HG02759 (cell line): ENCODE data around the gene WDR37.

Source experiments
- ATAC-seq: cut with Tn5 transposase; IDR thresholded peaks from one replicate; pipeline ENCODE4 v1.9.1; 2021; ENCODE audit warnings: mild to moderate bottlenecking, moderate library complexity; ENCODE audit not compliant: unreplicated experiment

Gene WDR37

DNA sequence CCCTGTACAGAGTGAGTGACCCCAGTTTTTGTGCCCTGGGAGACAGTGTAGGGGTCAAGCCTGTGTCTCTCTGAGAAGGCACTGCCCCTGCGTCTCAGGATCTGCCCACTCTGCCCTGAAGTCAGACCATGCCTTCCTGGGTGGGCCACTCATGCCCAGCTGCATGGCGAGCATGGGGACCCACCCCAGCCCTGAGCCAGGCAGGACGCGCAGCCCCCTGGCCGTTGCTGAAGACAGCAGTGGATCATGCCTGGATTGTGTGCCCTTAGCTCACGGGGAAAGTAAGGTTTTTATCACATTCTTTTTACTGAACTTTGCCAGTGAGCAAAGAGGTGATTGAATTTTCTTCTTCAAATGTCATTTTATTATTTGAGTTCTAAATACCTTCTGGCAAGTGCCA, 66.2 kb downstream of the WDR37 start:
- no peak for ATAC-seq

DNA sequence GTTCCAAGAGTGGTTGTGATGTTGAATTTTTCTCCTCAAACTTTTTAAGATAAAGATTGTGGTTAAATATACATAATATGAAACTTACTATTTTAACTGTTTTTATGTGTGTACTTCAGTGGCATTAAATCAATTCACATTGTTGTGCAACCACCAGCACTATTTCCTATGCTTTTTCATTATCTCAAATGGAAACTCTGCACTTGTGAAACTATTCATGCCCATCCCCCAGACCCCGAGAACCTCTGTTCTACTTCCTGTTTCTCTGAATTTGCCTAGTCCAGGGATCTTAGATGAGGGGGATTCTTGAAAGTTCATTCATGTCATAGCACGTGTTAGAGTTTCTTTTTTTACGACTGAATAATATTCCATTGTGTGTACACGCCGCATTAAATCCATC, 67.0 kb downstream of the WDR37 start:
- ATAC-seq: no peak

DNA sequence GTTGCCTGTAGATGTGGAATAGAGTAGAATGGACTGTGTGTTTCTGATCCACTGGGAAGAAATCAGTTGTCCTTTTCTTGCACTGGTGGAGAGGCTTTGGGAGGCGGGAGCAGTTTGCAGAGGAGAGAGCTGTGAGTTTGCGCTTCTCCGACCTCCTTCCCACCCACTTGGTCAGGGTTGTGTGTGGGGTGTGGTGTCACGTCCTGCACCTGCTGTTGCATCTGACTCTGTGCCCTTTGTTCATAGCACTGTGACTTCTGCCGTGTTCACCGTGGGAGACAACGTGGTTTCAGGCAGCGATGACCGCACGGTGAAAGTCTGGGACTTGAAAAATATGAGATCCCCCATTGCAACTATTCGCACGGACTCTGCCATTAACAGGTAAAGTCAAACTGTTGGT, 67.8 kb downstream of the WDR37 start:
- ATAC-seq: no peak

DNA sequence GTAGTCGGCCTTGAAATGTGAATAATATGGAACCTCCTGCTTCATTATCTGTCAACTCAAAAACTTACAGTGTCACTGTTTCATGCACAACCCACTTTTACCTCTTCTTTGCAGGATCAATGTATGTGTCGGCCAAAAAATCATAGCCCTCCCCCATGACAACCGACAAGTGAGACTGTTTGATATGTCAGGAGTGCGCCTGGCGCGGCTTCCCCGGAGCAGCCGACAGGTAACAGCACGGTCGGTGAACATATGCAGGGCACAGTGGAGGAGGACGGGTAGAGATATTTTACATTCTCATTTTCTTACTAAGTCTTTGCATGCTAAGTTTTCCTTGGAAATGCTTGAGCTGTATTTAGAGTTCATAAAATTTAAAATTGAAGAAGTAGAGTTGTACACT, 68.6 kb downstream of the WDR37 start:
- no peak for ATAC-seq

DNA sequence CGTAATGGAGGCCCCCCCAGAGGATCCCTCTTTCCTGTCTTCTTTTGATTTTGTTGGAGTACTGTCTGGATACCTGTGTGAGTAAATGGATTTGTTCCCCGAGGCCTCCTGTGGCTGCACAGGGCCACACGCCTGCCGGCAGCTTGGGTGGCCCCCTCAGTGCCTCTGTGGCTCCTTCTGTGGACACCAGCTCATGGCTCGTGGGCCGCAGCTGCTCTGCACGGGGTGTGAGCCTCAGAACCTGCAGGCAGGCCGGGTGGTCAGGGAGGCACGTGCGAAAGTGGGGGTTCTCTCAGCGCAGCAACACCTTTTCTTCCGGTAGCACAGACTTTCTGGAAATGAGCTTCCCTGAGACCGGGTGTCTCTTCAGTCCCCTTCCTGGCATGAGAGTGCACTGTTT, 70.3 kb downstream of the WDR37 start:
- ATAC-seq: no peak

DNA sequence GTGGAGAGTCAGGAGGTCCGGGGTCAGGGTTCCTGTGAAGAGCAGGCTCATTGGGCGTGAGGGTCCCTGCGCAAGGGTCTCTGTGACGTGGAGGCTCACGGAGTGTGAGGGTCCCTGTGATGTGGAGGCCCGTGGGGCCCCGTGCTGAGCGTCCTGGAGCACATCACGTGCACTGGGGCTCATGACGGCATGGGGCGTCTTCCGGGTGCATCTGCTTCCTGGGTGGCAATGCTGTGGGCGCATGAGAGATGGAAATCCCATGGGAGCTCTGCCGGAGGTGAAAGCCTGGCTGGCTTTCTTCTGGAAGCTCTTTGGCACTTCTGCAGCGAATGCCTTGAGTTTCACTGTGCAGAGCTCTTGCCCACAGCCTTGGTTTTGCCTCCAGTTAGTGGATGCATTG, 71.4 kb downstream of the WDR37 start:
- ATAC-seq: no peak

DNA sequence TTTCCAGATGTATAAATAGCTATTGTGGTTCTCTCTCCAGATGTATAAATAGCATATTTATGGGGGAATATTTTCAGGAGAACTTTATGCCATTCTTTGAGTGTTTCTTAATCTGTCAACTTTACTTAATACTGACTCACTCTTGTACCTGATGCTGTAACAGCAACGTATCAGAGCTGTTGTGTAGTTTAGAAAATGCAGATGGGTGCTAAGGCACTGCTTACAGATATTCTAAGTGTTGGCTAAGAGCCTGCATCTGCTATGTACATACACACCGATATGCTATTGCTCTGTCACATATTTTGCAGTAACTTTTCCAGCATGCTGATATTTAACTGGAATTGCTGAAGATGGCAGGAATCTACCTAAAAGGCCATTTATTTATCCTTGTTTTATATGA, 71.9 kb downstream of the WDR37 start:
- no peak for ATAC-seq

DNA sequence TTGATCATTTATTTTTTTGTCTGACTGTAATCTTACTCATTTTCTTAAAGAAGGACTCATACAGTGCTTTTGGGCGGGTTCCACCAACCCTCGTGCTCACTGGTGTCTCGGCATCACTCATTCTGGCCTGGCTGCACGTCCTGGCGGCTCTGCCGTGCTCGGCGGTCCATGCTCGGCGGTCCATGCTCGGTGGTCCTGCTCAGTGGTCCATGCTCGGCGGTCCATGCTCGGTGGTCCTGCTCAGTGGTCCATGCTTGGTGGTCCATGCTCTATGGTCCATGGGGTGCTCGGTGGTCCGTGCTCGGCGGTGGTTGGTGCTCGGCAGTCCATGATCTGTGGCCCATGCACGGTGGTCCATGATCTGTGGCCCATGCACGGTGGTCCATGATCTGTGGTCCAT, 72.5 kb downstream of the WDR37 start:
- no peak for ATAC-seq

DNA sequence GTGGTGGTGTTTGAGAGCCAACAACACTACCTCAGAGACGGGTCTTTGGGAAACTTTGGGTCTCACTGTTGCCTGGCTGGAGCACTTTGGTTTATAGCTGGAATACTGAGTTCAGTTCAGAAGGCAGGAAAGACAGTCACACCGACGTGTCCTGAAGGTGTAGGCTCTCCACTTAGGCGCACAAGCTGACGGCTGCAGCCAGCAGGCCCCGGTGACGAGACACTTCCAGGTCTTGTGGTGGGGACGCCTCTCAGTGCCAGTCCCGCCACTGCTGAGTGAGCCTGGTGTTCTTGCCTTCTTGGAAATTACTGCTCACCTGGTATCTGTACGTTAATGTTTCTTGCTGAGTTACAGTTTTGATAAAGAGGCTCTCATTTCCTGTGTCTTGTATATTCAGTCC, 74.0 kb downstream of the WDR37 start:
- ATAC-seq: no peak

DNA sequence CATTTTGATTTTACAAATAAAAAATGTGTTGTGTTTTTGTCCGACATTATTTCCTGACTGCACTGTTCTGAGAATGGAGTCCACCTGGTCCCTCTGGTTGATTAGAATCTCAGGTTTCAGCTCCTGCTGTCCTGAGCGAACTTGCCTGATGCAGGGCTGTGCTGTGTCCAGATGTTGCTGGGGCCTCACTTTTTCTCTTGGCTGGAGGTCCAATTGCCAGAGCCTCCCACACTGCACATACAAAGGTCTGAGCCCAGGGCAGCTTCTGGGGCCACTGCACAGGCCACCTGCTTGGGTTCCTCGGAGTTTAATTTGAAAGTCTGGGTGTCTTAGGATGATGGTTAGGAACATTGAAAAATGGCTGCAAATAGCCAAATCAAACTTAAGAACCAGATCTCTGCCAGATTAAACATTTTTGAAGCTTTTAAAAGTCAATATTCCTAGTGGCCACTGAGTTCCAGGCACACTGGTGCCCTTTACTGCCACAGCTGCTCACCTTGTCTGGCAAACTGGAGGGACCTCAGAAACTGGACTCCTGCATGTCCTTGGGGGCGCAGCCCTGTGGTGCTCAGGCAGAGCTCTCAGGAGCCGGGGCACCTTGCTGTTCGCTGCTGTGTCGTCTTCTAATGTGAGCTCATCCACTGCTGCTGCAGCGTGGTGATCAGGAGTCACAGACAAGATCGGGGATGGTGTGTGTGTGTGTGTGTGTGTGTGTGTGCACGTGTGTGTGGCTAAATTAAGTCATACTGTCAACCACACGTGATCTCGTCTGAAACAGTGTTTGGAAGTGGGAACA, 75.0 kb downstream of the WDR37 start:
- no peak for ATAC-seq

DNA sequence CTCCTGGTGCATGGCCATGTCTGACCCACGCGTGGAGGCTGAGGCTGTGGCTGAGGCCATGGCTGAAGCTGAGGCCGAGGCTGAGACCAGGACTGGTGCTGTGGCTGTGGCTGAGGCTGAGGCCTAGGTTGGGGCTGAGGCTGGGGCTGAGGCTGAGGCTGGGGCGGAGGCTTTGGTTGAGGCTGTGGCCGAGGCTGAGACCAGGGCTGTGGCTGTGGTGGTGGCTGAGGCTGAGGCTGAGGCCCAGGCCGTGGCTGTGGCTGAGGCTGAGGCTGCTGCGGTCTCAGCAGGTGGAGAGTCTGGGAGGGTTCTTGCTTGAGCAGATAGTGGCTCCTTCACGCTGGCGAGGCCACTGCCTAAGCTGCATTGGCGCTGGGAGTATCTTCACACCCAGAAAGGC, 76.4 kb downstream of the WDR37 start:
- no peak for ATAC-seq

DNA sequence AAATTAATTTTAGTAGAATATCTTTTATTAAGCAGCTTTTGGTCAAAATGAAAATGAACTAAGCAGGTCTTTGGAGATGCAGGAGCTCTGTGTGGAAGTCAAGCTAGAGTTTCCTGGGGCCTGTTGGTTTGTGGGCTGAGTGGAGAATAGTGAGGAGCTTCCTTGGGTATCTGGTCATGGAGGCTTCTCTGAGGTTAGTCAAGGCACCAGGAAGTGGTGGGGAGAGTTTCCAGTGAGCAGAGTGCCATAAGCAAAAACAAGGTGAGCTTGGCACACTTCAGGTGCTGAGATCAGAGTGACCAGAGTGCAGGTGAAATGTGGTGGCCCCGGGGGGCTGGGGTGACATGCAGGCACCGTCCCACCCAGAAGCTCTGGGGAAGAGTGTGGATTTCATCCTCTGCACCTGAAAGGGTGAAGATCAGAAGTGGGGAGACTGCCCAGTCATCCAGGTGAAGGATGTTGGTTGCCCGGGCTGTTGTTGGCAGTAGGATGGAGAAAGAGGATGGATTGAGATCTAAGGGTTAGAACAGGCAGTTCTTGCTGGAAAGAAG, 77.4 kb downstream of the WDR37 start:
- ATAC-seq: no peak

DNA sequence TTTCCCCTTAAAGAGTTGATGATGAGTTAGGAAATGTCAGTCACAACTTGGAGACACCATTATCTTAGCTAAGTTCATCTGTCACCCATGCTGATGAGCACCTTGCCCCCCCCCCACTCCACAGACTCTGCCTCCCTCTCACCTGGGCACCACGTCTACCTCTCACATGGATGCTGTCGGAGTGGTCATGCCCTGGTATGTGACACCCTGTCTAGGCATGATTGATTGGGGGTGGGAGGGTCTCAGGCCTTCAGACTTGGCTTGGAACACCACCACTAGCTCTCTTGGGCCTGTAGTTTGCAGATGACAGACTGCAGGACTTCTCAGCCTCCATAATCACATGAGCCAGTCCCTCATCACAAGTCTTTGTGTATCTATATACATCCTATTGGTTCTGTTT, 78.0 kb downstream of the WDR37 start:
- ATAC-seq: no peak

DNA sequence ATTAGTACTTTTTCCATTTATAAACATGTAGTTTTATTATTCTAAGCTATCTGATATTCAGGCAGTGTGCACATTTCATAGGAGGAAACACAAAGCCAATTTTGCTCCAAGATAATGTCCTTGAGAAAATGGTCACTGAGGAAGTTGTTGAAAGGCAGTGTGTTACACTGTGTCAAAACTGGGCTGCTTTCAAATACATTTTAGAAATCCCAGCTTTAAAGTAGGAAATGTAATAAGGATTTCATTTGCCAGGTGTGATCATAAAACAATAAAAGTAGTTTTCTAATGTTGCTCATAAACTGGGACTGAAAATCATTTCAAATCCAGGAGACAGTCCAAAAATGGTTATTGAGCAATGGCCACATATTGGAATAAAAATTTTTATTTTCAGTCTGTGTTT, 80.1 kb downstream of the WDR37 start:
- ATAC-seq: no peak

DNA sequence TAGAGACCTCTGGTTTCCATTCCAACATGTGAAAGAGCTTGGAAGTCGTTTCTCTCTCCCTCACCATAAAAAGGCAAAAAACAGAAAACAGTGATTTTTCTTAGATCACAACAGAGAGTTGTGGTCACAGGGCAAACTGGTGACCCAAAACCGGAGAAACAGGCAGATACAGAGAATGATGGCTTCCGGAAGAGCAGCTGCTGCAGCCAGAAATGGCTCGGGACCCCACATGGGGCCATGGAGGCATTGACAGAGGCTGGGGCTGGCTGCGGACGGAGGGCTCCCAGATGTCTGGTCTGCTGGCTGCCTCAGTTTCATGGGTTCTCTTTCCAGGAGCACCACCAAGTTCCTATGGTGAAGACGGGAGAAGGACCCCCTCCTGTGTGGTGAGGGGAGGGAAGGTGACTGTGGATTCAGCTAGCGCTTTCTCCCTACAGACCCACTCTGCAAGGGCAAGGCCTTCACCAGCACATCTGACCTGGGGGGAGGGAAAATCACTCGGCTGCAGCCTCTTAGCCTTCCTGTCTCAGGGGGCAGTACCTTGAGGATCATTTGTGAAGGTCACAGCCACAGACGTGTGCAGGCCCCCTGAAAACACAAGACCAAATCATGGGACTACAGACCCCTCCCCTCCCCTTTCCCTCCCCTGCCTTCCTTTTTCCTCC, 81.4 kb downstream of the WDR37 start:
- ATAC-seq: no peak

DNA sequence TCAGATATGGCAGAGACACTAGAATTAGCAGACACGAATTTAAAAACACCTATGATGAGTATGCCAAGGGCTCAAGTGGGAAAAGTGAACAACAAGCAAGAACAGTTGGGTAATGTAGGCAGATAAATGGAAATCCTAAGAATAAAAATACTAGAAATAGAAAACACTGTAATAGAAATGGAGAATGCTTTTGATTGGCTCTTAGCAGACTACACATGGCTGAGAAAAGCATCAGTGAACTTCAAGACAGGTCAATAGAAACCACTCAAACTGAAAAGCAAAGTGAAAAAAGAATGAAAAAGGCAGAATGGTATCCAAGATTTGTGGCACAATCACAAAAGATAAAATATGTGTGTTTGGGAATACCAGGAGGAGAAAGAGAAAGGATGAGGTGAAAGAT, 82.3 kb downstream of the WDR37 start:
- no peak for ATAC-seq

DNA sequence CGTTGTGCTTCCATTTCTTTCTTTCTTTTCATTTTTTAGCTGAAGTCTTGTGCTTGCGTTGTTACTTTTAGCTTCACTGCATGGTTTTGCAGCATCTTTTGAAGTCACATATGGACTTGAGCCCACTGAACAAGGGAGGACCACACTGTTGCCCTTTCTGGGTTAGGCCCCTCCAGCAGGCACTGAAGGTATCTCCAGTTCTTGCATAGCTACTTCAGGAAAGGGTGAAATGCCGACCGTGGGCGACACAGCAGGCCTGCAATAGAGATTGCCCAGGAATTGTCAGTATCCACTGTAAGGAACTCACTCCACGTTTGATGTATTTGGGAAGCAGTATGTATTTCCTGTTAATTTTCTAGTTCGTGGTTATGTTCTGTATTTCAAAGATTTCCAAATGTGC, 85.1 kb downstream of the WDR37 start:
- no peak for ATAC-seq

DNA sequence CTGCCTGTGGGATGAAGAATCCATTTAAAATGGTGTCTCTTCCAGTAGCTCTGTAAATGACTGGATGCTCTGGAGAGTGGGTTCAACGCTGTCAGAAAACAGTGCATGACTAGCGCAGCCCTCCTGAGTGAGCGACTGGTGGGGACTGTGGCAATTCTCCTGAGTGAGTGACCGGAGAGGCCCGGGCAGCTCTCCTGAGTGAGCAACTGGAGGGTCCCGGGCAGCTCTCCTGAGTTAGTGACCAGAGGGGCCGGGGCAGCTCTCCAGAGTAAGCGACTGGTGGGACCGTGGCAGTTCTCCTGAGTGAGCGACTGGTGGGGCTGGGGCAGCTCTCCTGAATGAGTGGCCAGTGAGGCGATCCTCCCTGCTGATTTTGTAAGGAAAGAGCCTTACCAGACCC, 85.5 kb downstream of the WDR37 start:
- no peak for ATAC-seq

DNA sequence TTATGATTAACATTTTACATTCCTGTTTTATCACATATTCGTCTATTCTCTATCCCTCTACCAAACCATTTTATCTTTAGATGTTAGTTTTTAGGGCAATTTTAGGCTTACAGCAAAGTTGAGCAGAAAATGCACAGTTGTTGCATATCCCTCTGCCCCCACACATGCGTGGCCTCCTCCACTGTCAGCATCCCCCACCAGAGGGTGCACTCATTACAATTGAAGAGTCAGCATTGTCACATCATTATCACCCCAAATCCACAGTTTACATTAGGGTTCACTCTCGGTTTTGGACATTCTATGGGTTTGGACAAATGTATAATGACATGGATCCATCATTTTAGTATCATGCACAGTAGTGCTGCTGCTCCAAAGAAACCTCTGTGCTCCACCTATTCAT, 86.4 kb downstream of the WDR37 start:
- ATAC-seq: no peak

DNA sequence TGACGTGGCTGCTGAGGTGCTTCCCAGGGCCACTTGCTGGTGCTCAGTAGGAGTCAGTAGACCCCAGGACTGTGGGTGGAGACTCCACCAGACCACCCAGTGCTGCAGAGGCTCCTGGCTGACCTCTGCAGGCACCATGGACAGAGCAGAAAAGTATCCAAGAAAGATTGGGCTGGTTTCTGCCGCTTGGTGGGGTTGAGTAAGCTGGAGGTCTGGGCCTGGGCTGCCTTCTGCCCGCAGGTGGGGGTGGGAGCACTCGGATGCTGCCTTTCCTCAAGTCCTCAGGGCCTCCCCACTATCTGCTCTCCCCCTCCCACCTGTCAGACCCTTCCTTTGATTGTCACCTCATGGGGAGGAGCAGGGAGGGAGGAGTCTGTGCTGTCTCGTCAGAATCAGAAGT, 91.6 kb downstream of the WDR37 start:
- no peak for ATAC-seq

DNA sequence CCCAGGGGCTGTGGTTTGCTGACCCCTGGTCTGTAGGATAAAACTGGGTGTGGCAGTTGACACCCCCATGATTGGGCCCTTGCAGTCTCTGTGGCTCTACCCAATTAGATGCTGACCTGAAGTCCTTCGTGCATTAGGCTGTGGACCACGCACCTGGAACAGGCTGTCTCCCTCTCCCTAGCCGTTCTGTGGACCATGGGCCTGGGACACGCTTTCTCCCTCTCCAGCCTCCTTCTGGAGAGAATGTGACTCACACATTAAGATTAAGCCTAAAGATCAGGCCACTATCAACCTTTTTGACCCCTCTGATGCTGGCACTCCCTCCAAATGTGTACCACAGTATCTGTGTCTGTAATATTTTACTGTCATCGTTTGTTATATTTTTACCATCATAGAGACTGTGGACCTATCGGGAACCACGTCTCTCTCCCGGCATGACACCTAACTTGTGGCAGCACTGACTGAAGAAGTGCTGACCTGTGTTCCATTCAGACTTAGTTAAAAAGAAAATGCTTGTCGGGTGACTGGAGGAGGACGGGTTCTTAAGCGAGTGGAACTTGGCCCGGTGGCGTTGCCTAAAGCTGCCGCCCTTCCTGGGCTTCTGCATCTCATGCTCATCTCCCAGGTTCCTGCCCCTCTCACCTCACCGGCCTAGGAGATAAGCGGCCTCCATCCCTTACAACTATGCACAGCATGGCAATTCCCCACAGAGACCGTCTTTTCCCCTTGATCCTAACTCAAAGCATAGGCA, 92.8 kb downstream of the WDR37 start:
- ATAC-seq: no peak
